GM12878 (cell line): Measurements from ENCODE around the gene REPS2. TPM values are rescaled to one million over a fixed set of nuclear protein-coding genes. Genes with fewer than 3 reads are reported as not detected.

Source experiments
- ATAC-seq: fragments of 200-7000 bp; cut with Tn5 transposase; 3 replicates; pipeline ENCODE4 v1.9.1; 2020; ENCODE audit warnings: mild to moderate bottlenecking, moderate library complexity
- BruUV-seq: library from RNA; stranded (reverse); fragments of 400-500 nt; replicated peaks from 2 replicates; lab custom pipeline; 2021; lab: Mats Ljungman, UMichigan
- CTCF ChIA-PET: fragments of 300-600 bp; sonication (Branson Sonifier 250); formaldehyde crosslinking; extraction: SDS; loops from one replicate; lab custom pipeline; 2021; ENCODE audit warnings: inconsistent platforms; lab: Yijun Ruan, JAX
- POLR2A ChIA-PET: fragments of 350-600 bp; formaldehyde crosslinking; extraction: SDS; loops from one replicate; lab custom pipeline; 2021; ENCODE audit warnings: inconsistent platforms; lab: Charles Lee
- RAD21 ChIA-PET: fragments of 300-600 bp; sonication (Branson Sonifier 250); formaldehyde crosslinking; loops from one replicate; lab custom pipeline; 2023; ENCODE audit warnings: antibody characterized with exemption; ENCODE audit not compliant: unreplicated experiment; lab: Charles Lee
- SMC1A ChIA-PET: fragments of 300-600 bp; sonication (Branson Sonifier 250); formaldehyde crosslinking; loops from one replicate; lab custom pipeline; 2023; ENCODE audit not compliant: unreplicated experiment, uncharacterized antibody; lab: Charles Lee
- DNase-seq: peaks from one replicate; pipeline ENCODE4 v3.0.0-alpha.2; 2011; ENCODE audit warnings: low read depth, low spot score
- FAIRE-seq: peaks from 3 replicates; lab custom pipeline; 2011; peaks lifted over from hg19 to GRCh38; lab: Jason Lieb, UNC
- H2AFZ ChIP-seq: 2 replicates; pipeline ENCODE4 v1.6.0; 2011; ENCODE audit warnings: low read depth, low read length, control low read depth; ENCODE audit not compliant: control insufficient read depth
- H3K27ac ChIP-seq: 2 replicates; pipeline ENCODE4 v1.5.1; 2011; ENCODE audit warnings: control low read depth; ENCODE audit not compliant: control insufficient read depth, insufficient read depth
- H3K27me3 ChIP-seq, 2 experiments: replicated peaks in 1 of 2; 2 replicates each; pipeline versions ENCODE4 v1.6.0 to v1.6.1; 2011; ENCODE audit warnings: low read length in 1 of 2; ENCODE audit not compliant: control insufficient read depth in 2 of 2, insufficient read depth in 2 of 2
- H3K36me3 ChIP-seq, 2 experiments: 2 replicates each; pipeline ENCODE4 v1.5.1; 2011; ENCODE audit warnings: low read length in 1 of 2; ENCODE audit not compliant: control insufficient read depth in 2 of 2, insufficient read depth in 2 of 2
- H3K4me1 ChIP-seq: 2 replicates; pipeline ENCODE4 v1.6.1; 2011; ENCODE audit warnings: mild to moderate bottlenecking, low read length, moderate library complexity, mixed read lengths; ENCODE audit not compliant: control insufficient read depth, insufficient read depth
- H3K4me2 ChIP-seq: 2 replicates; pipeline ENCODE4 v1.6.0; 2011; ENCODE audit warnings: control low read depth; ENCODE audit not compliant: control insufficient read depth, insufficient read depth
- H3K4me3 ChIP-seq: fragments of 200-600 bp; sonication (generic); 2 replicates; pipeline ENCODE4 v1.5.1; 2016
- H3K79me2 ChIP-seq: 2 replicates; pipeline ENCODE4 v1.6.0; 2011; ENCODE audit warnings: low read length; ENCODE audit not compliant: control insufficient read depth, insufficient read depth
- H3K9ac ChIP-seq: 2 replicates; pipeline ENCODE4 v1.8.0; 2011; ENCODE audit warnings: low read length, control low read depth, mixed read lengths; ENCODE audit not compliant: control insufficient read depth, insufficient read depth
- H3K9me3 ChIP-seq: replicated peaks from 3 replicates; pipeline ENCODE4 v1.5.1; 2011; ENCODE audit warnings: mild to moderate bottlenecking, low read length; ENCODE audit not compliant: control insufficient read depth, insufficient read depth
- H4K20me1 ChIP-seq: 2 replicates; pipeline ENCODE4 v1.6.0; 2011; ENCODE audit not compliant: control insufficient read depth, insufficient read depth
- ATF7 ChIP-seq: fragments of 450-650 bp; IDR thresholded peaks from 2 replicates; pipeline ENCODE4 v1.6.1; 2016; ENCODE audit warnings: low read depth, mild to moderate bottlenecking
- BCL11A ChIP-seq: IDR thresholded peaks from 2 replicates; pipeline ENCODE4 v1.6.1; 2011; ENCODE audit warnings: low read depth, low read length
- CBX5 ChIP-seq: sonication (generic); IDR thresholded peaks from 2 replicates; pipeline ENCODE4 v1.6.1; 2016; ENCODE audit warnings: low read depth, moderate library complexity, mild to moderate bottlenecking, inconsistent platforms
- GABPA ChIP-seq: IDR thresholded peaks from 2 replicates; pipeline ENCODE4 v1.6.1; 2014; ENCODE audit warnings: antibody characterized with exemption, low read depth, mild to moderate bottlenecking, inconsistent platforms
- GATAD2B ChIP-seq: fragments of 450-650 bp; conservative IDR thresholded peaks from 2 replicates; pipeline ENCODE4 v1.6.1; 2017; ENCODE audit warnings: low read depth, mild to moderate bottlenecking, moderate library complexity
- HDAC6 ChIP-seq: fragments of 200-600 bp; sonication (generic); IDR thresholded peaks from one replicate; pipeline ENCODE4 v1.8.0; 2017; ENCODE audit warnings: antibody characterized with exemption; ENCODE audit not compliant: unreplicated experiment
- IKZF2 ChIP-seq, 2 experiments: fragments of 450-650 bp; IDR thresholded peaks; 2 replicates each; pipeline ENCODE4 v1.6.1; 2017; ENCODE audit warnings: mild to moderate bottlenecking in 2 of 2, moderate library complexity in 2 of 2
- NBN ChIP-seq: fragments of 450-650 bp; IDR thresholded peaks from 2 replicates; pipeline ENCODE4 v1.6.1; 2016
- SMC3 ChIP-seq: IDR thresholded peaks from 2 replicates; pipeline ENCODE4 v1.6.1; 2011; ENCODE audit warnings: low read length, improper control_type of control experiment, borderline replicate concordance
- SREBF1 ChIP-seq: IDR thresholded peaks from 2 replicates; pipeline ENCODE4 v1.6.1; 2012; ENCODE audit warnings: mild to moderate bottlenecking, low read length
- STAT1 ChIP-seq: fragments of 450-650 bp; conservative IDR thresholded peaks from 2 replicates; pipeline ENCODE4 v1.6.1; 2014; ENCODE audit warnings: antibody characterized with exemption, mild to moderate bottlenecking
- YY1 ChIP-seq: IDR thresholded peaks from 2 replicates; pipeline ENCODE4 v1.6.1; 2011; ENCODE audit warnings: low read depth, mild to moderate bottlenecking, low read length
- ZSCAN29 ChIP-seq: fragments of 450-650 bp; IDR thresholded peaks from 2 replicates; pipeline ENCODE4 v1.6.1; 2017; ENCODE audit warnings: mild to moderate bottlenecking, moderate library complexity
- ZZZ3 ChIP-seq: IDR thresholded peaks from 2 replicates; pipeline ENCODE4 v1.6.1; 2011; ENCODE audit warnings: low read depth; ENCODE audit not compliant: control insufficient read depth, insufficient read length
- WGBS: methylation state at CpG from one replicate; pipeline ENCODE4 v1.1.6; 2016; ENCODE audit warnings: low lambda C conversion rate; ENCODE audit not compliant: insufficient replicate concordance, insufficient coverage; ENCODE audit errors: missing lambda C conversion rate; 5-methylcytosine and 5-hydroxymethylcytosine counted together
- in situ Hi-C: fragments of 300-500 bp; cut with MboI; formaldehyde crosslinking; loops from 9 replicates; pipeline ENCODE4 v1.14.3; 2018; ENCODE audit warnings: mixed read lengths
- intact Hi-C: fragments of 100-400 bp; cut with micrococcal nuclease; formaldehyde crosslinking; loops from one replicate; pipeline ENCODE4 v1.14.2; 2022; ENCODE audit not compliant: unreplicated experiment
- polyA plus RNA-seq, 11 experiments: library from polyadenylated mRNA; depleted of rRNA in 4 of 11; unstranded in 6 of 11; stranded (reverse) in 5 of 11; fragments of >200 nt; fragmentation: Nextera tagmentation in 4 of 11; fragmentation: Illumina TruSeq in 1 of 11; extraction: Ambion mirVana in 4 of 11; extraction: Trizol in 1 of 11; gene quantifications; 1 replicate in 1 of 11; 2 replicates in 10 of 11; pipeline versions ENCODE4 v1.2.1 to v1.2.3, GENCODE V29; 2011 to 2016; ENCODE audit warnings: inconsistent platforms in 2 of 11, missing spikeins in 2 of 11, low read depth in 1 of 11
- total RNA-seq, 4 experiments: library from RNA; depleted of rRNA in 3 of 4; stranded (reverse); fragments of >200 nt in 3 of 4; fragmentation: Illumina TruSeq in 1 of 4; extraction: Trizol in 1 of 4; gene quantifications; 2 replicates each; pipeline versions ENCODE4 v1.2.1 to v1.2.3, GENCODE V29; 2013 to 2021
- TF ChIP-seq, protein P1 (sequence below): fragments of 450-650 bp; IDR thresholded peaks from 2 replicates; pipeline ENCODE4 v1.6.1; 2018; ENCODE audit warnings: mild to moderate bottlenecking, low read depth, moderate library complexity; ENCODE audit not compliant: partially characterized antibody
- TF ChIP-seq, protein P2 (sequence below): fragments of 450-650 bp; IDR thresholded peaks from 2 replicates; pipeline ENCODE4 v1.6.1; 2017; ENCODE audit warnings: antibody characterized with exemption, mild to moderate bottlenecking, moderate library complexity
- TF ChIP-seq, protein P3 (sequence below): fragments of 450-650 bp; IDR thresholded peaks from 2 replicates; pipeline ENCODE4 v1.6.1; 2016; ENCODE audit warnings: mild to moderate bottlenecking
- TF ChIP-seq, protein P4 (sequence below): fragments of 450-650 bp; IDR thresholded peaks from 2 replicates; pipeline ENCODE4 v1.6.1; 2017; ENCODE audit warnings: borderline replicate concordance

The REPS2 gene
- total and polyA plus RNA-seq, 10 of the 15 experiments (the other 5 are each of a cell fraction or from before 2014, with no cell fraction given), result 2.1 to 6.8 (median 3.9) TPM

GRCh38 chrX:17040711-17041110, 94.3 kb downstream of the REPS2 start:
- Histone ChIP-seq H3K27me3 (peaks cover 0 to 2% of the 10 kb centered on the region in 2 experiments; a peak in 1 of 4 replicates), H3K9ac (no peak overlapping the region), H3K9me3 (no peaks in the 10 kb centered on the region), H3K4me1 (no peaks in the 10 kb centered on the region), H2AFZ (no peak overlapping the region), H3K36me3 (no peaks in the 10 kb centered on the region), H3K4me2 (no peak overlapping the region), H3K27ac (no peak overlapping the region), H4K20me1 (no peaks in the 10 kb centered on the region), H3K4me3 (no peak overlapping the region), H3K79me2 (no peaks in the 10 kb centered on the region)
- in situ Hi-C loops (loop anchor here (5.0 kb wide), 1 partner anchor 148 kb away; no protein-coding TSS in a partner anchor), intact Hi-C loops (no loop called here)
- RAD21 ChIA-PET, result interaction anchor here (3.0 kb wide), 1 partner anchor 158 kb away, joined by 16 read pairs; no protein-coding TSS in a partner anchor
- WGBS, result 0% methylated on average over 1 of the region's 1 CpG
- POLR2A ChIA-PET, result no interaction called here
- DNase-seq (no peak), ATAC-seq (no peak), FAIRE-seq (no peak)
- SMC1A ChIA-PET, result interaction anchor here (0.7 to 6.1 kb wide), 7 partner anchors 10 to 158 kb away, joined by 3 to 21 read pairs (median 5); no protein-coding TSS in a partner anchor
- BruUV-seq, result no TSS peak
- CTCF ChIA-PET, result interaction anchor here (2.0 to 5.1 kb wide), 2 partner anchors 33 to 158 kb away, joined by 10 to 31 read pairs; no protein-coding TSS in a partner anchor
- TF ChIP-seq ZZZ3 (no peak), BCL11A (no peak), HDAC6 (no peak), ATF7 (no peak), GATAD2B (no peak), GABPA (no peak), NBN (no peak), SMC3 (no peak), YY1 (no peak), IKZF2 (IDR thresholded peaks at IDR 0.05) (no peak), SREBF1 (no peak), STAT1 (no peak), ZSCAN29 (no peak), CBX5 (no peak)
- TF ChIP-seq, protein P1, sequence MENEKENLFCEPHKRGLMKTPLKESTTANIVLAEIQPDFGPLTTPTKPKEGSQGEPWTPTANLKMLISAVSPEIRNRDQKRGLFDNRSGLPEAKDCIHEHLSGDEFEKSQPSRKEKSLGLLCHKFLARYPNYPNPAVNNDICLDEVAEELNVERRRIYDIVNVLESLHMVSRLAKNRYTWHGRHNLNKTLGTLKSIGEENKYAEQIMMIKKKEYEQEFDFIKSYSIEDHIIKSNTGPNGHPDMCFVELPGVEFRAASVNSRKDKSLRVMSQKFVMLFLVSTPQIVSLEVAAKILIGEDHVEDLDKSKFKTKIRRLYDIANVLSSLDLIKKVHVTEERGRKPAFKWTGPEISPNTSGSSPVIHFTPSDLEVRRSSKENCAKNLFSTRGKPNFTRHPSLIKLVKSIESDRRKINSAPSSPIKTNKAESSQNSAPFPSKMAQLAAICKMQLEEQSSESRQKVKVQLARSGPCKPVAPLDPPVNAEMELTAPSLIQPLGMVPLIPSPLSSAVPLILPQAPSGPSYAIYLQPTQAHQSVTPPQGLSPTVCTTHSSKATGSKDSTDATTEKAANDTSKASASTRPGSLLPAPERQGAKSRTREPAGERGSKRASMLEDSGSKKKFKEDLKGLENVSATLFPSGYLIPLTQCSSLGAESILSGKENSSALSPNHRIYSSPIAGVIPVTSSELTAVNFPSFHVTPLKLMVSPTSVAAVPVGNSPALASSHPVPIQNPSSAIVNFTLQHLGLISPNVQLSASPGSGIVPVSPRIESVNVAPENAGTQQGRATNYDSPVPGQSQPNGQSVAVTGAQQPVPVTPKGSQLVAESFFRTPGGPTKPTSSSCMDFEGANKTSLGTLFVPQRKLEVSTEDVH, result no peak
- TF ChIP-seq, protein P2, sequence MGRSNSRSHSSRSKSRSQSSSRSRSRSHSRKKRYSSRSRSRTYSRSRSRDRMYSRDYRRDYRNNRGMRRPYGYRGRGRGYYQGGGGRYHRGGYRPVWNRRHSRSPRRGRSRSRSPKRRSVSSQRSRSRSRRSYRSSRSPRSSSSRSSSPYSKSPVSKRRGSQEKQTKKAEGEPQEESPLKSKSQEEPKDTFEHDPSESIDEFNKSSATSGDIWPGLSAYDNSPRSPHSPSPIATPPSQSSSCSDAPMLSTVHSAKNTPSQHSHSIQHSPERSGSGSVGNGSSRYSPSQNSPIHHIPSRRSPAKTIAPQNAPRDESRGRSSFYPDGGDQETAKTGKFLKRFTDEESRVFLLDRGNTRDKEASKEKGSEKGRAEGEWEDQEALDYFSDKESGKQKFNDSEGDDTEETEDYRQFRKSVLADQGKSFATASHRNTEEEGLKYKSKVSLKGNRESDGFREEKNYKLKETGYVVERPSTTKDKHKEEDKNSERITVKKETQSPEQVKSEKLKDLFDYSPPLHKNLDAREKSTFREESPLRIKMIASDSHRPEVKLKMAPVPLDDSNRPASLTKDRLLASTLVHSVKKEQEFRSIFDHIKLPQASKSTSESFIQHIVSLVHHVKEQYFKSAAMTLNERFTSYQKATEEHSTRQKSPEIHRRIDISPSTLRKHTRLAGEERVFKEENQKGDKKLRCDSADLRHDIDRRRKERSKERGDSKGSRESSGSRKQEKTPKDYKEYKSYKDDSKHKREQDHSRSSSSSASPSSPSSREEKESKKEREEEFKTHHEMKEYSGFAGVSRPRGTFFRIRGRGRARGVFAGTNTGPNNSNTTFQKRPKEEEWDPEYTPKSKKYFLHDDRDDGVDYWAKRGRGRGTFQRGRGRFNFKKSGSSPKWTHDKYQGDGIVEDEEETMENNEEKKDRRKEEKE, result no peak
- TF ChIP-seq, protein P3, sequence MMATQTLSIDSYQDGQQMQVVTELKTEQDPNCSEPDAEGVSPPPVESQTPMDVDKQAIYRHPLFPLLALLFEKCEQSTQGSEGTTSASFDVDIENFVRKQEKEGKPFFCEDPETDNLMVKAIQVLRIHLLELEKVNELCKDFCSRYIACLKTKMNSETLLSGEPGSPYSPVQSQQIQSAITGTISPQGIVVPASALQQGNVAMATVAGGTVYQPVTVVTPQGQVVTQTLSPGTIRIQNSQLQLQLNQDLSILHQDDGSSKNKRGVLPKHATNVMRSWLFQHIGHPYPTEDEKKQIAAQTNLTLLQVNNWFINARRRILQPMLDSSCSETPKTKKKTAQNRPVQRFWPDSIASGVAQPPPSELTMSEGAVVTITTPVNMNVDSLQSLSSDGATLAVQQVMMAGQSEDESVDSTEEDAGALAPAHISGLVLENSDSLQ, result no peak
- TF ChIP-seq, protein P4, sequence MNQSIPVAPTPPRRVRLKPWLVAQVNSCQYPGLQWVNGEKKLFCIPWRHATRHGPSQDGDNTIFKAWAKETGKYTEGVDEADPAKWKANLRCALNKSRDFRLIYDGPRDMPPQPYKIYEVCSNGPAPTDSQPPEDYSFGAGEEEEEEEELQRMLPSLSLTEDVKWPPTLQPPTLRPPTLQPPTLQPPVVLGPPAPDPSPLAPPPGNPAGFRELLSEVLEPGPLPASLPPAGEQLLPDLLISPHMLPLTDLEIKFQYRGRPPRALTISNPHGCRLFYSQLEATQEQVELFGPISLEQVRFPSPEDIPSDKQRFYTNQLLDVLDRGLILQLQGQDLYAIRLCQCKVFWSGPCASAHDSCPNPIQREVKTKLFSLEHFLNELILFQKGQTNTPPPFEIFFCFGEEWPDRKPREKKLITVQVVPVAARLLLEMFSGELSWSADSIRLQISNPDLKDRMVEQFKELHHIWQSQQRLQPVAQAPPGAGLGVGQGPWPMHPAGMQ, result no peak
